ENCODE results near the gene RANBP2. TPM values are rescaled to one million over a fixed set of nuclear protein-coding genes. Genes with fewer than 3 reads are reported as not detected.
A peak's percentile ranks its signal among the peaks of the same experiment; 100 is the strongest.
"Not testable (repeated sequence)": the region's sequence is repeated elsewhere in the genome, so short reads cannot be mapped to it uniquely, and the experiment has no call there.

Gene RANBP2
- total RNA-seq, 1 donor from 2014 or later = 73.8 TPM

DNA sequence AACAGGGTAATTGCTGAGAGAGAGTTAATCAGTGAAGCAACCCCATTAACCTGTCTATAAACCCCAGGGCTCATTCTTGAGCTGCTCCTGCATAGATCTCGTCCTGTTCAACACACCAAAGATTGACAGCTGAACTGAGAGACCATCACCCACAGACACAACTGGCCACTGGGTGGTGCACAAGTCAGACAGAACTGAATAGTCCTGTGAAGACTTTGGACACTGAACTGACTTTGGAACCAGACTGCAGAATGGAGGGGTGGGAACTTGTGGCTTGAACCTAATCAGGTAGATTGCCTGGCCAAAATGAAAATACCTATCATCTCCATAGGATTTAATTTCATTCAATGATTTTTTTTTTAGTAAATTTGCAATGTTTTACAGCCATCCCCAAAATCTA is 29.3 kb upstream of the RANBP2 start:
- H3K4me1 Mint-ChIP-seq; H3K9me3 Mint-ChIP-seq; H3K4me3 Mint-ChIP-seq; DNase-seq (ENCODE audit: low read depth, low spot score); H3K36me3 Mint-ChIP-seq (ENCODE audit: low read depth); H3K27ac Mint-ChIP-seq (ENCODE audit: unreplicated experiment); H3K27me3 Mint-ChIP-seq (ENCODE audit: low read depth): not testable (repeated sequence)
- TF ChIP-seq, protein P1, sequence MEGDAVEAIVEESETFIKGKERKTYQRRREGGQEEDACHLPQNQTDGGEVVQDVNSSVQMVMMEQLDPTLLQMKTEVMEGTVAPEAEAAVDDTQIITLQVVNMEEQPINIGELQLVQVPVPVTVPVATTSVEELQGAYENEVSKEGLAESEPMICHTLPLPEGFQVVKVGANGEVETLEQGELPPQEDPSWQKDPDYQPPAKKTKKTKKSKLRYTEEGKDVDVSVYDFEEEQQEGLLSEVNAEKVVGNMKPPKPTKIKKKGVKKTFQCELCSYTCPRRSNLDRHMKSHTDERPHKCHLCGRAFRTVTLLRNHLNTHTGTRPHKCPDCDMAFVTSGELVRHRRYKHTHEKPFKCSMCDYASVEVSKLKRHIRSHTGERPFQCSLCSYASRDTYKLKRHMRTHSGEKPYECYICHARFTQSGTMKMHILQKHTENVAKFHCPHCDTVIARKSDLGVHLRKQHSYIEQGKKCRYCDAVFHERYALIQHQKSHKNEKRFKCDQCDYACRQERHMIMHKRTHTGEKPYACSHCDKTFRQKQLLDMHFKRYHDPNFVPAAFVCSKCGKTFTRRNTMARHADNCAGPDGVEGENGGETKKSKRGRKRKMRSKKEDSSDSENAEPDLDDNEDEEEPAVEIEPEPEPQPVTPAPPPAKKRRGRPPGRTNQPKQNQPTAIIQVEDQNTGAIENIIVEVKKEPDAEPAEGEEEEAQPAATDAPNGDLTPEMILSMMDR (conservative IDR thresholded peaks at IDR 0.05) = peak; percentile 17

DNA sequence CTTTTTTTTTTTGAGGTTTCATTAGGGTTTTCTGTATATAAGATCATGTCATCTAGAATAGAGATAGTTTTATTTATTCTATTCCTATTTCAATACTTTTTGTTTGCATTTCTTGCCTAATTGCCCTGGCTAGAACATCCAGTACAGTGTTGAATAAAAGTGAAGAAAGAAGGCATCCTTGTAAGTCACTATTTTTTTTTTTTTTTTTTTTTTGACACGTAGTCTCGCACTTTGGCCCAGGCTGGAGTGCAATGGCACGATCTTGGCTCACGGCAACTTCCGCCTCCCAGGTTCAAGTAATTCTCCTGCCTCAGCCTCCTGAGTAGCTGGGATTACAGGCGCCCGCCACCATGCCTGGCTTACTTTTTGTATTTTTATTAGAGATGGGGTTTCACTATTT is 27.8 kb upstream of the RANBP2 start:
- Mint-ChIP-seq H3K4me3 (no peak overlapping the region), H3K4me1 (no peaks in the 10 kb centered on the region), H3K27me3 (ENCODE audit: low read depth) (no peaks in the 10 kb centered on the region), H3K9me3 (no peaks in the 10 kb centered on the region), H3K36me3 (ENCODE audit: low read depth) (peaks cover 2% of the 10 kb centered on the region), H3K27ac (ENCODE audit: unreplicated experiment) (no peak overlapping the region)
- DNase-seq (ENCODE audit: low read depth, low spot score) = no peak
- TF ChIP-seq, protein P1 (conservative IDR thresholded peaks at IDR 0.05) = no peak

DNA sequence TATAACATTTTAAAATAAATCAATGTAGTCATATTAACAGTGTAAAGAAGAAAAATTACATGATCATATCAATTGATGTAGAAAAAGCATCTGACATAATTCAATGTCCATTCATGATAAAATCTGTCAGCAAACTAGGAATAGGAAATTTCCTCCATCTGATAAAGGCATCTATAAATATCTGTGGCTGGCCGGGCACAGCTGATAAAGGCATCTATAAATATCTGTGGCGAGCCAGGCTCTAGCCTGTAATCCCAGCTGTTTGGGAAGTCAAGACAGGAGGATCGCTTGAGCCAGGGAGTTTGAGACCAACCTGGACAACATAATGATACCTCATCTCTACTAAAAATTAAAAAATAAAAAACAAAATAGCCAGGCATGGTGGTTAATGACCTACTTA is 18.1 kb upstream of the RANBP2 start:
- Mint-ChIP-seq H3K9me3 (no peaks in the 10 kb centered on the region), H3K4me1 (no peaks in the 10 kb centered on the region), H3K27me3 (ENCODE audit: low read depth) (no peaks in the 10 kb centered on the region), H3K36me3 (ENCODE audit: low read depth) (no peaks in the 10 kb centered on the region), H3K4me3 (no peak overlapping the region), H3K27ac (ENCODE audit: unreplicated experiment) (no peak overlapping the region)
- DNase-seq (ENCODE audit: low read depth, low spot score) = no peak
- TF ChIP-seq, protein P1 (conservative IDR thresholded peaks at IDR 0.05) = no peak

DNA sequence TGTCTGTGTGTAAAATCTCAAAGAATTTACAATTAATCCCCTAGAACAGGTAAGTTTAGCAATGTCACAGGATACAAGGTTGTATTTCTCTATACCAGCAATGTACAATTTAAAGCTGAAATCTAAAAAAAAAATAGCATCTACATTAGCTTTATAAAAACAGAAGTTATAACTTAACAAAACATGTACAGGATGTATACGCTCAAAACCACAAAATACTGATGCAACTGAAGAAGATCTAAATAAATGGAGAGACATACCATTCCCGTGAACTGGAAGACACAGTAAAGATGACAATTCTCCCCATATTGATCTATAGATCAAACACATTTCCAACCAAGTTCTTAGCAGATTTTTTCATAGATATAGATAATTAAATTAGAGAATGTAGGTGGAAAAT is 17.5 kb upstream of the RANBP2 start:
- Mint-ChIP-seq H3K36me3 (ENCODE audit: low read depth) (no peaks in the 10 kb centered on the region), H3K9me3 (no peaks in the 10 kb centered on the region), H3K4me1 (no peaks in the 10 kb centered on the region), H3K4me3 (no peak overlapping the region), H3K27ac (ENCODE audit: unreplicated experiment) (no peak overlapping the region), H3K27me3 (ENCODE audit: low read depth) (no peaks in the 10 kb centered on the region)
- TF ChIP-seq, protein P1 (conservative IDR thresholded peaks at IDR 0.05) = no peak
- no peak for DNase-seq (ENCODE audit: low read depth, low spot score)

DNA sequence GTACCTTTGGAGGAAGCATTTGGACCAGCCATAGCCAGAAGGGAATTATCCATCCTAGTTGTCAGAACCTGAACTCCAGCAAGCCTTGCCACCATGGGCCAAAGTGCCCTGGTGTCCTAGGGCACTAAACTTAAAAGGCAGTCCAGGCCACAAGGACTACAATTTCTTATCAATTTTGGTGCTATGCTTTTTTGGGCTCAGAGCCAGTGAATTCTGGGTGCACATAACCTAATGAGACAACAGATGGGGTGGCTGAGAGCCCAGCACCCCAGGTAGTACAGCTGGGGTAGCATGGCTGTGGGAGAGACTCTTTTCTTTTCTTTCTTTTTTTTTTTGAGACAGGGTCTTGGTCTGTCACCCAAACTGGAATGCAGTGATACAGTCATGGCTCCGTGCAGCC is 14.4 kb upstream of the RANBP2 start:
- TF ChIP-seq, protein P1 (conservative IDR thresholded peaks at IDR 0.05) = no peak
- peaks cover 6% of the 10 kb centered on the region for H3K36me3 Mint-ChIP-seq (ENCODE audit: low read depth)

DNA sequence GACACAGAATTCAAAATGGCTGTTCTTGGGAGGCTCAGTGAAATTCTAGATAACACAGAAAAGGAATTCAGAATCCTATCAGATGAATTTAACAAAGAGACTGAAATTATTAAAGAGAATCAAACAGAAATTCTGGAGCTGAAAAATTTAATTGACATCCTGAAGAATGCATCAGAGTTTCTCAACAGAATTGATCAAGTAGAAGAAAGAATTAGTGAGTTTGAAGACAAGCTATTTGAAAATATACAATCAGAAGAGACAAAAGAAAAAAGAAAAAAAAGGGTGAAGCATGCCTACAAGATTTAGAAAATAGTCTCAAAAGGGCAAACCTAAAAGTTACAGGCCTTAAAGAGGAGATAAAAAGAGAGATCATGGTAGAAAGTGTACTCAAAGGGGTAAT is 12.0 kb upstream of the RANBP2 start:
- no peak overlapping the region for H3K4me3 Mint-ChIP-seq
- H3K9me3 Mint-ChIP-seq = peaks cover 8% of the 10 kb centered on the region
- no peaks in the 10 kb centered on the region for H3K27me3 Mint-ChIP-seq (ENCODE audit: low read depth)
- no peaks in the 10 kb centered on the region for H3K4me1 Mint-ChIP-seq
- H3K36me3 Mint-ChIP-seq (ENCODE audit: low read depth) = peaks cover 6% of the 10 kb centered on the region
- TF ChIP-seq, protein P1 (conservative IDR thresholded peaks at IDR 0.05) = no peak
- DNase-seq (ENCODE audit: low read depth, low spot score) = no peak
- no peak overlapping the region for H3K27ac Mint-ChIP-seq (ENCODE audit: unreplicated experiment)

More for the DNA sequence above, 14.4 kb upstream of the RANBP2 start:
- H3K4me3 Mint-ChIP-seq = no peak overlapping the region
- no peak overlapping the region for H3K27ac Mint-ChIP-seq (ENCODE audit: unreplicated experiment)
- H3K9me3 Mint-ChIP-seq = peaks cover 8% of the 10 kb centered on the region
- no peaks in the 10 kb centered on the region for H3K4me1 Mint-ChIP-seq
- no peak for DNase-seq (ENCODE audit: low read depth, low spot score)
- no peaks in the 10 kb centered on the region for H3K27me3 Mint-ChIP-seq (ENCODE audit: low read depth)

DNA sequence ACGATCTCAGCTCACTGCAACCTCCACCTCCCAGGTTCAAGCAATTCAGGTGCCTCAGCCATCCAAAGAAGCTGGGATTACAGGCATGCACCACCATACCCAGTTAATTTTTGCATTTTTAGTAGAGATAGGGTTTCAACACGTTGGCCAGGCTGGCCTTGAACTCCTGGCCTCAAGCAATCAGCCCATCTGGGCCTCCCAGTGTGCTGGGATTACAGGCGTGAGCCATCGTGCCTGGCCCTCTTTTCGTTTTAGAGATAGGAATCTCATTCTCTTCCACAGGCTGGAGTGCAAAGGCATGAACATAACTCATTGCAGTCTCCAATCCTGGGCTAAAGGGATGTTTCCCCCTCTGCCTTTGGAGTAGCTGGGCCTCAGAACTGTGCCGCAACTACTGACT is 2.3 kb upstream of the RANBP2 start:
- not testable (repeated sequence) for DNase-seq (ENCODE audit: low read depth, low spot score); H3K9me3 Mint-ChIP-seq; H3K4me1 Mint-ChIP-seq; H3K27me3 Mint-ChIP-seq (ENCODE audit: low read depth); H3K27ac Mint-ChIP-seq (ENCODE audit: unreplicated experiment); H3K4me3 Mint-ChIP-seq; H3K36me3 Mint-ChIP-seq (ENCODE audit: low read depth)

DNA sequence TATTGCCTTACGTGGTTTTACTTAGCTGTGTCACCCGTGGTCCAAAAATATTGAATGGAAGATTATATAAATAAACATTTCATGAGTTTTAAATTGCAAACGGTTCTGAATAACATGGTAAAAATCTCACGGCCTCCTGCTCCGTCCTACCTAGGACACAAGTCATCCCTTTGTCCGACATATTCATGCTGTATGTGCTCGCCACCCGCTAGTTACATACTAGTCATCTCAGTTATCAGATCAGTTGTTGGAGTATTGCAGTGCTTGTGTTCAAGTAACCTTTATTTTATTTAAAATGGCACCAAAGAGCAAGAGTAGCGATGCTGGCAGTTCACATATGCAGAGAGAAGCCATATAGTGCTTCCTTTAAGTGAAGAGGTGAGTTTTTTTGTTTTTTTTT is 6.8 kb downstream of the RANBP2 start:
- not testable (repeated sequence) for H3K9me3 Mint-ChIP-seq; H3K4me3 Mint-ChIP-seq; H3K27me3 Mint-ChIP-seq (ENCODE audit: low read depth); DNase-seq (ENCODE audit: low read depth, low spot score); H3K36me3 Mint-ChIP-seq (ENCODE audit: low read depth); H3K27ac Mint-ChIP-seq (ENCODE audit: unreplicated experiment)
- H3K4me1 Mint-ChIP-seq = peaks cover 16% of the 10 kb centered on the region
